Smooth muscle cell (in vitro differentiated cells): ENCODE measurements around the gene ATP5ME. TPM values are rescaled to one million over a fixed set of nuclear protein-coding genes. Genes with fewer than 3 reads are reported as not detected.
A peak's percentile ranks its signal among the peaks of the same experiment; 100 is the strongest.

Experiments used
- DNase-seq: peaks from one replicate; lab custom pipeline; 2025; ENCODE audit not compliant: unreplicated experiment; lab: John Stamatoyannopoulos, UW
- H2AFZ ChIP-seq: fragments of 200-600 bp; sonication (generic); 2 replicates; pipeline ENCODE4 v1.6.0; 2016; ENCODE audit warnings: antibody characterized with exemption, low read depth, mild to moderate bottlenecking
- H3F3A ChIP-seq: fragments of 200-600 bp; sonication (generic); 2 replicates; pipeline ENCODE4 v1.6.0; 2017; ENCODE audit warnings: antibody characterized with exemption, low read depth
- H3K27ac ChIP-seq: fragments of 200-600 bp; sonication (generic); 2 replicates; pipeline ENCODE4 v1.5.1; 2016; ENCODE audit warnings: low read depth, mild to moderate bottlenecking
- H3K27me3 ChIP-seq: fragments of 200-600 bp; sonication (generic); 2 replicates; pipeline ENCODE4 v1.6.1; 2016; ENCODE audit warnings: low read depth, mild to moderate bottlenecking
- H3K36me3 ChIP-seq: fragments of 200-600 bp; sonication (generic); 2 replicates; pipeline ENCODE4 v1.5.1; 2016; ENCODE audit warnings: low read depth
- H3K4me1 ChIP-seq: fragments of 200-600 bp; sonication (generic); 2 replicates; pipeline ENCODE4 v1.5.1; 2016; ENCODE audit warnings: low read depth
- H3K4me2 ChIP-seq: fragments of 200-600 bp; sonication (generic); 2 replicates; pipeline ENCODE4 v1.6.0; 2016; ENCODE audit warnings: mild to moderate bottlenecking
- H3K4me3 ChIP-seq: fragments of 200-600 bp; sonication (generic); 2 replicates; pipeline ENCODE4 v1.5.1; 2016; ENCODE audit warnings: mild to moderate bottlenecking
- H3K79me2 ChIP-seq: fragments of 200-600 bp; sonication (generic); 2 replicates; pipeline ENCODE4 v1.6.0; 2016; ENCODE audit warnings: low read depth, mild to moderate bottlenecking
- H3K9ac ChIP-seq: fragments of 200-600 bp; sonication (generic); 2 replicates; pipeline ENCODE4 v1.6.0; 2016; ENCODE audit warnings: low read depth
- H3K9me3 ChIP-seq: fragments of 200-600 bp; sonication (generic); replicated peaks from 2 replicates; pipeline ENCODE4 v1.5.1; 2016; ENCODE audit warnings: low read depth
- H4K20me1 ChIP-seq: fragments of 200-600 bp; sonication (generic); 2 replicates; pipeline ENCODE4 v1.6.0; 2016; ENCODE audit warnings: low read depth
- WGBS: methylation state at CpG from one replicate; pipeline ENCODE4 v1.1.7; 2016; ENCODE audit warnings: low lambda C conversion rate; 5-methylcytosine and 5-hydroxymethylcytosine counted together
- polyA plus RNA-seq: library from polyadenylated mRNA; unstranded; fragments of >200 nt; fragmentation: Nextera tagmentation; extraction: Ambion mirVana; gene quantifications from 2 replicates; pipeline ENCODE4 v1.2.1, GENCODE V29; 2016
- total RNA-seq: library from RNA; depleted of rRNA; stranded (reverse); fragments of >200 nt; gene quantifications from 2 replicates; pipeline ENCODE4 v1.2.3, GENCODE V29; 2014
- TF ChIP-seq, protein P1 (sequence below): fragments of 200-600 bp; sonication (generic); IDR thresholded peaks from 2 replicates; pipeline ENCODE4 v1.5.1; 2017; ENCODE audit warnings: borderline replicate concordance, mild to moderate bottlenecking, antibody characterized with exemption; ENCODE audit not compliant: insufficient read depth, poor library complexity, severe bottlenecking

Gene ATP5ME
- total and polyA plus RNA-seq, 2 experiments from 2014 or later = 95.4 to 699 TPM

DNA sequence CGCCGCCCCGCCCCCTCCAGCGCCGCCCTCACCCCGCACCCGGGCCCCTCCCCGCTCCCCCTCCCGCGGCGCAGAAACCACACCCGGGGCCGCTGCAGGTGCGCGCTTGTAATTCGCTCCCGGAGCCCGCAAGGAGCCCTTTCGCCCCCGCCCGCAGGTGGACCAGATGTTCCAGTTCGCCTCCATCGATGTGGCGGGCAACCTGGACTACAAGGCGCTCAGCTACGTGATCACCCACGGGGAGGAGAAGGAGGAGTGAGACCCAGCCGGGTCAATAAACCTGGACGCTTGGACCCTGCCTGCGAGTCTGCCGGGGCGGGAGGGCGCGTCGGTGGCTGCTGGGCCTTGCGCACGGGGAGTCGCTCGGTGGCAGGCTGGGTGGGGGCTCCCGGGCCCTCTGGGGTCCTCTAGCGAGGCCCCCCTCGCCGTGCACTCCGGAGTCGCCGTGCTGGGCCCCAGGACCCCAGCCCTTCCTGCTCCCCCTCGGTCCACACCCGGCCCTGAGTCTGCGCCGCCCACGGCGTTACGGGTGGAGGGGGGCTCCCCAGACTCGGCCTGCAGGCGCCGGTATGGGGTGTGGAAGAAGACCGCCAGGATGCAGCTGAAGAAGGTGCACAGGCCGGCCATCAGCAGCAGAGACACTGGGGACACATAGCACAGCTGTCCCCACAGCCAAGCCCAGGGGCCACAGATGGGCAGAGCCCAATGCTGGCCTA is 7.8 kb upstream of the ATP5ME start:
- Histone ChIP-seq H3K4me3 (no peak overlapping the region), H3K4me2 (no peak overlapping the region), H3K9ac (no peak overlapping the region), H3K79me2 (peaks cover 8% of the 10 kb centered on the region), H4K20me1 (no peaks in the 10 kb centered on the region), H3K27ac (no peak overlapping the region), H3K9me3 (no peaks in the 10 kb centered on the region), H3K4me1 (peaks cover 5% of the 10 kb centered on the region), H3K27me3 (no peaks in the 10 kb centered on the region), H3F3A (no peaks in the 10 kb centered on the region), H3K36me3 (no peaks in the 10 kb centered on the region), H2AFZ (no peak overlapping the region)
- WGBS = 84% methylated on average over 28 of the region's 58 CpGs
- no peak for DNase-seq
- TF ChIP-seq, protein P1, sequence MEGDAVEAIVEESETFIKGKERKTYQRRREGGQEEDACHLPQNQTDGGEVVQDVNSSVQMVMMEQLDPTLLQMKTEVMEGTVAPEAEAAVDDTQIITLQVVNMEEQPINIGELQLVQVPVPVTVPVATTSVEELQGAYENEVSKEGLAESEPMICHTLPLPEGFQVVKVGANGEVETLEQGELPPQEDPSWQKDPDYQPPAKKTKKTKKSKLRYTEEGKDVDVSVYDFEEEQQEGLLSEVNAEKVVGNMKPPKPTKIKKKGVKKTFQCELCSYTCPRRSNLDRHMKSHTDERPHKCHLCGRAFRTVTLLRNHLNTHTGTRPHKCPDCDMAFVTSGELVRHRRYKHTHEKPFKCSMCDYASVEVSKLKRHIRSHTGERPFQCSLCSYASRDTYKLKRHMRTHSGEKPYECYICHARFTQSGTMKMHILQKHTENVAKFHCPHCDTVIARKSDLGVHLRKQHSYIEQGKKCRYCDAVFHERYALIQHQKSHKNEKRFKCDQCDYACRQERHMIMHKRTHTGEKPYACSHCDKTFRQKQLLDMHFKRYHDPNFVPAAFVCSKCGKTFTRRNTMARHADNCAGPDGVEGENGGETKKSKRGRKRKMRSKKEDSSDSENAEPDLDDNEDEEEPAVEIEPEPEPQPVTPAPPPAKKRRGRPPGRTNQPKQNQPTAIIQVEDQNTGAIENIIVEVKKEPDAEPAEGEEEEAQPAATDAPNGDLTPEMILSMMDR = no peak

DNA sequence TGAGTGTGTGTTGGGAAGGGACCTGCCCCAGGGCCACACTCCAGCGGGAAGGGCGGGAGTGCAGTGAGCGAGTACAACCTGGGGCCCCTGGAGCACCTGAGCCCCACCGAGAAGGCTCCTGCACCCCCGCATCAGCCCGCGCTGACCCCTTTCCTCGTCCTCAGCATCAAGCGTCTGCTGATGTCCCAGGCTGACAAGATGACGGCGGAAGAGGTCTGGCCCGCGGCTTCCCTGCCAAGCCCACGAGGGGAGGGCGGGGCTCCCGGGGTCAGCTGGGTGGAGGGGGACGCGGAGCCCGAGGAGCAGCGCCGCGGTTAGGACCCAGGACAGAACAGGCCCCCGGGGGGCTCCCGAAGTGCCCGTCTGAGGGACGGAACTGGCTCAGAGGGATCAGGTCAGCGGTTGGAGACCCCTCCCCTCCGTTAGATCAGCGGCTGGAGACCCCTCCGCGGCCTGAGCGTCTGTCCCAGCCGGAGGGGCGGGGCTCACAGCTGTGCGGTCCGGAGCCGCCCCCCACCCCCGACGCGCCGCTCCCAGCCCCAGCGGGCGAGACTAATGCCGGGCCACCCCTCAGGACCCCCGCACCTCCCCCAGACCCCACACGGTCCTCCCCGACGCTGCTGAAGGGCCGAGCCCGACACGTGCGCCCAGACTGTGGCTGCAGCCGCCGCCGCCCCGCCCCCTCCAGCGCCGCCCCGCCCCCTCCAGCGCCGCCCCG is 7.0 kb upstream of the ATP5ME start:
- peaks cover 5% of the 10 kb centered on the region for H3K4me1 ChIP-seq
- H3K4me3 ChIP-seq = peak overlapping the region; percentile 60
- H3K36me3 ChIP-seq = no peaks in the 10 kb centered on the region
- H3K27ac ChIP-seq = peak overlapping the region; percentile 35
- peak; percentile 28 for DNase-seq
- 5% methylated on average over 17 of the region's 62 CpGs for WGBS
- TF ChIP-seq, protein P1 = no peak
- peak overlapping the region; percentile 69 for H2AFZ ChIP-seq
- H3K9me3 ChIP-seq = no peaks in the 10 kb centered on the region
- no peaks in the 10 kb centered on the region for H3K27me3 ChIP-seq
- no peaks in the 10 kb centered on the region for H3F3A ChIP-seq
- H3K4me2 ChIP-seq = peak overlapping the region; percentile 98
- no peak overlapping the region for H3K9ac ChIP-seq
- peaks cover 4% of the 10 kb centered on the region for H3K79me2 ChIP-seq
- no peaks in the 10 kb centered on the region for H4K20me1 ChIP-seq

DNA sequence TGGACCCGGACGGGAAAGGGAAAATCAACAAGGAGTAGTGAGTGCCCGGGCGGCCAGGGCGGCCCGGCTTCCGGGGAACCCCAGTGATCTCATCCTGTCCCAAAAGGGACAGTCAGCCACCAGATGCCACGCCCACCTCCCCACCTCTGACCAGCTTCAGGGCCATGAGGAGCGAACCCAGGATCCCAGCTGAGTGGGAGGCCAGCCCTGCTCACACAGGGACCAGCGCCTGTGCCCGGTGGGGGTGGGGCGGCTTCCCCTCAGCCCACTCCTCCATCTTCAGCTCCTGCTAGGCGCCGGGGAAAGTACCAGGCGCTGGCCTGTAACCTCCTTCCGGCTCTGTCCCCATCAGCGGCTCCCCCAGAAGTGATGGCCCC is 6.5 kb upstream of the ATP5ME start:
- no peaks in the 10 kb centered on the region for H3K9me3 ChIP-seq
- peak overlapping the region; percentile 98 for H3K4me2 ChIP-seq
- H3K9ac ChIP-seq = no peak overlapping the region

More for the DNA sequence above, 6.5 kb upstream of the ATP5ME start:
- Histone ChIP-seq H3K27me3 (no peaks in the 10 kb centered on the region), H3K79me2 (no peaks in the 10 kb centered on the region), H3K36me3 (no peaks in the 10 kb centered on the region), H4K20me1 (no peaks in the 10 kb centered on the region), H3K4me1 (peaks cover 6% of the 10 kb centered on the region), H3F3A (no peaks in the 10 kb centered on the region), H2AFZ (peak overlapping the region; percentile 69), H3K4me3 (peak overlapping the region; percentile 60), H3K27ac (peak overlapping the region; percentile 35)
- TF ChIP-seq, protein P1 = no peak
- WGBS = 60% methylated on average over 17 of the region's 17 CpGs
- no peak for DNase-seq
